Left colon (tissue), 2 donors: ENCODE data around the gene NDUFB10. TPM values are rescaled to one million over a fixed set of nuclear protein-coding genes. Genes with fewer than 3 reads are reported as not detected.
"Not testable (repeated sequence)": the region's sequence is repeated elsewhere in the genome, so short reads cannot be mapped to it uniquely, and the experiment has no call there.

Experiments
- ATAC-seq: fragments of 200-7000 bp; cut with Tn5 transposase; one replicate; pipeline ENCODE4 v1.9.1; 2020; ENCODE audit warnings: mild to moderate bottlenecking, moderate library complexity
- DNase-seq, 2 donors: peaks; one replicate each; pipeline ENCODE4 v3.0.0-alpha.2; 2020
- intact Hi-C, 2 donors: fragments of 100-400 bp; cut with DNase I in 1 of 2; cut with micrococcal nuclease in 1 of 2; formaldehyde crosslinking; loops; one replicate each; pipeline versions ENCODE4 v1.11.2 to v1.14.0; 2022; cut with DNase I, micrococcal nuclease
- total RNA-seq, 2 donors: library from RNA; stranded (reverse); fragmentation: NEBNext Ultra II Directional; extraction: Animal tissue kit (Norgen Biotek cat#: 25700); gene quantifications; one replicate each; pipeline ENCODE4 v1.2.1, GENCODE V29; 2021
- donor health status: DM: no; HTN: no; CAD: no.
- donor health status: DM: yes; HTN: yes; CAD: no.

NDUFB10 gene
- total RNA-seq, 2 donors from 2014 or later, result 224 to 273 TPM

GRCh38 chr16:1962161-1963153 lies 3.1 kb downstream of the NDUFB10 start:
- intact Hi-C loops, ATAC-seq: not testable (repeated sequence)
- peak in 1 of 2 donors; percentile 8 for DNase-seq

DNA sequence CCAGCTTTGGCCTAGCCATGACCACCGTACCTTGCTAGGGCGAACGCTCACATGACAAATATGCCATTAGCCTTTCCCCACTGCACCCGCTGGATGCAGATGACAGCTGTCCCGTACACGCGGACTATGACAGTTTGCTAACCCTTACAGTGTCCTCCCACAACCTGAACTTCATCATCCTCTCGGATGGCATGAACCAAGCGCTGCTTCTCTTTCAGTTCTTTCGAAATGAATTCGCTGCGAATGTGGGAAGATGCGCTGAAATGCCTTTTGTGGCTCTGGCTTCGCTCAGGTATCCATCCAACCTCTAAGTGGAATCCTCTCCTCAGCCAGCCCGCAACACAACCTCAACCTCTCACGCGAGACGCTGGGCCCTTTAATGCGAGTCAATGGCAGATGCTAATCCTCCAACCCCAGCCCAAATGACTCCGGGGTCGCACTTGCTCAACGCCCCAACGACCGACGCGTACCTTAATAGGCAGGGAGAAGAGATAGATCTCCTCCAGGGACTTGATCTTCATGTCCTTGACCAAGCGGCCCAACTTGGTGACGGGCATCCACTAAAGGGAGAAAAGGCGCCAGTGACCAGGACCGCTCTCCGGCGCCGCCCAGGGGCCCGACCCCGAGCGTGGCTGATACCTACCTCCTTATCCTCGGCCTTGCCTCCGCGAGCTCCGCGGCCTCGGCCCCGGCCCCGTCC lies 4.6 kb downstream of the NDUFB10 start:
- DNase-seq (peak in 1 of 2 donors; percentile 67), ATAC-seq (peak; percentile 29)

DNA sequence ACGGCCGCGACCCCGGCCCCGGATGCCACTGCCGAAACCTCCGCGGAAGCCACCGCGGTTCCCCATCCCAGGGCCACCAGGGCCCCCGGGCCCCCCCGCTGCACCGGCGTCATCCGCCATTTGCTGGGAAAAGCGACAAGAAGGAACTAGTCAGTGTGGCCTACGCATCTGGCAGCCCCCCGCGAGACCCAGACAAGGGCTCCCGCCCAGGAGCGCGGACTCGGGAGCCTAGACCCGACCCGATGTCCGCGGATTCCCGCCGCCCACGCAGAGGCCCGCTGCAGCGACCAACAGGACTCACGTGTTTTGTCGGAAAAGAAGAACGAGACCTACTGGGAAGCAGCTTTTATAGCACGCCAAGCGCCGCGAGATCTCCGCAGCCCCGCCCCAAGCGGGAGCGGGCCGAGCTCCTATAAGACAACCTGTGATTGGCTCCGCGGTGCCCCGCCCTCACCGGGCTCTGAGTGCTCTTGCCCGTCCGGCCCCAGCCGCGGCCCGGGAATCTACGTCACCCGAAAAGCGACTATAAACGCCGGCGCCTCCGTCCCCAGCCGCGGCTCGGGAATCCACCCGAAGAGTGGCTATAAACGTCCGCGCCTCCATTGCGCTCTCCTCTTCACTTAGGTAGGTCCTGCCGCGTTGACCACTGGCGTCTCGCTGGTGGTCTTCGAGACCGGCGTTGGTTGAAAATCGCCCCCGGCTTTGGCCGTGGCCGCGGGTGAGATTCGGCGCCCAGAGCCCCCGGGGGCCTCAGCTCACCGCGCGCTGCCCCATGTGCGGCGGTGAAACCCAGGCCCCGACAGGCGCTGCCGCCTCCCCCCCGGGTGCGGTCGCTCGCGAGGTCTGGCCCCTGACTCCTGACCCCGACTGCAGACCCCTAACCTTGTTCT lies 5.4 kb downstream of the NDUFB10 start, which contains the start of gene RPS2:
Gene RPS2, minus strand, starts transcription at position 321 of the 890 bp plus-strand sequence. Its CDS starts 201 bp downstream, at position 120.
- DNase-seq (peak; percentile 99), ATAC-seq (peak; percentile 92)
- intact Hi-C loops, result no loop called here

More for the DNA sequence above, 4.6 kb downstream of the NDUFB10 start:
- intact Hi-C loops, result no loop called here

DNA sequence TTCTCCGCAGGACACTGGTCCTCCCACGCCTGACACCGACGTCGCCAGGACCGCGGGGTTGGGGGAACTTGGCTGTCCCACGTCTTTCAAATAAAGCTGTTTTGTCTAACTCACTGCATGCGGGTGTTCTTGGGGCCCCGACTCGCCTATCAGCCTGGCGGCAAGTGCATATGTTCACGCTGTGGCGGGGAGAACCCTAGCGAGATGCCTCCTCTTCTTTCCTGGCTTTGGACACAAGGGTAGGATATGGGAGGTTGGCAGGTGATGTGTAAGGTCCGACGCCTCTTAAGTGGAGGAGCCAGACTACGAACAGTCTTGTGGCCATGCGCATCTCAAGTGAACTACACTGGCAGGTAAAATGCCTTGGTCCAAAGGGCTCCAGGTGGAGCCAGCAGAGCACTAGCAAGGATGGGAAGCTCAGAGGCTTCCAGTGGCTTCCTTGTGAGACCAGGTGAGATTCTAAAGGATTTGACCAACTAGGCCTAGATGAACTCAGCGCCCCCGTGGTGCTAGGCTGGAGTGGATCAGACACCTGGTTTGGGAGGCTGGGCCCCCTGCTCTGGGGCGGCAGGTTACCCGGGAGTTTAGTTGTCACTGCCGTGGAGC lies 6.2 kb downstream of the NDUFB10 start:
- ATAC-seq (peak; percentile 39), DNase-seq (peak in 1 of 2 donors; percentile 34)
- intact Hi-C loops, result no loop called here

- ATAC-seq, result no peak
- intact Hi-C loops, result no loop called here
- DNase-seq, result peak in 1 of 2 donors; percentile 6
Observed at GRCh38 chr16:1966460-1966859, 7.1 kb downstream of the NDUFB10 start, which contains the start of gene RNF151. Gene RNF151, plus strand, starts transcription at chr16:1966856. Its CDS starts 26 bp downstream, at chr16:1966882.

DNA sequence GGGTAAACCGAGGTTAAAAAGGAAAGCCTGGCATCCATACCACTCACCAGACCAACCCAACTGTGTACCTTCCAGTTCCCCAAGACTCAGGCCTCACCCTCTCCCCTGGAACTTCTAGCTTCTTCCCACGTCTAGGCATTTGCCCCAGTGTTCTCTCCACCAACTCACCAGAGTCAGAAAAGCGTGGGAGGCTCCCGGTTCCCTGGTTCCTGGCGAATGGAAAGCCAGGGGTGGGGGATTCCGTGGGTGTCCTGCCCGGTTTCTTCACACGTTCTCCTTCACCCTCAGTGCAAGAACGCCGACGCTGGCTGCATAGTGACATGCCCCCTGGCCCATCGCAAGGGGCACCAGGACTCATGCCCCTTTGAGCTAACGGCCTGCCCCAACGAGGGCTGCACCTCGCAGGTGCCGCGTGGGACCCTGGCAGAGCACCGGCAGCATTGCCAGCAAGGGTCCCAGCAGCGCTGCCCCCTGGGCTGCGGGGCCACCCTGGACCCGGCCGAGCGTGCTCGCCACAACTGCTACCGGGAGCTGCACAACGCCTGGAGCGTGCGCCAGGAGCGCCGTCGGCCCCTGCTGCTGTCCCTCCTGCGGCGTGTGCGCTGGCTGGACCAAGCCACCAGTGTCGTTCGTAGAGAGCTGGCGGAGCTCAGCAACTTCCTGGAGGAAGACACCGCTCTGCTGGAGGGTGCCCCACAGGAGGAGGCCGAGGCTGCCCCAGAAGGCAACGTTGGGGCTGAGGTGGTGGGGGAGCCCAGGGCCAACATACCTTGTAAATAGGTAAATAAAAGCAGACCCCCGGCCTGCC lies 9.0 kb downstream of the NDUFB10 start:
- DNase-seq, result peak in 1 of 2 donors; percentile 10
- intact Hi-C loops, result no loop called here
- no peak for ATAC-seq

DNA sequence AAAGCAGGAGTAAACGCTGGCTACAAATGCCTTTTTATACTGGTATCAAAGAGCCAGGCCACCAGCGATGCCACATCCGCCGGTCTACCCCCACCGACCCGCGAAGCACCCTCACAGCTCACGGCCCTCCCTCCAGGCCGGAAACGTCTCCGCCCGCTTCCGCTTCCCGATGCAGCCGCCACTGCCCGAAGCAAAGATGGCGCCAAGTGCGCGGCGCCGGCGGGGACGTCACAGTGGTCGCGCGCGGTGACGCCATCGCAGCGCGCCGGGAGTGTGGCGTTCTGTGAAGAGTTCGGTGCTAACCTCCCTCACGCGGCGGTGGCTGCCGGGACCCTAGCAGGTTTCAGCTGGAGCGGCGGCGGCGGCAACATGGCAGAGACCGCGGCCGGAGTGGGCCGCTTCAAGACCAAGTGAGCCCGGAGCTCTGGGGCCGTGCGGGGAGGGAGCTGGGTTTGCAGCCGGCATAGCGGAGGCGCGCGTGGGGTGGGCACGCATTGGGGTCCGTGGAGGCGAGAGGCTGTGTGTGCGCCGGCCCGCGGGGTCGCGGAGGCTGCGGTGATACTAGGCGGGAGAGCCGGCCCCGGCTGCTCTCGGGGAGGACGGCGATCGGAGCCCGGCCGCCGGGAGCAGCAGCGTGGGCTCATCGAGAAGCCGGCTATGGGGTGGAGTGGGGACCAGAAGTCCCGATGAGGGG lies 12.6 kb downstream of the NDUFB10 start, which contains the start of gene TBL3:
Gene TBL3, plus strand, starts transcription at position 258 of the 694 bp plus-strand sequence. Its CDS starts 112 bp downstream, at position 370.
- ATAC-seq (peak; percentile 91), DNase-seq (peak; percentile 92 to 93)
- intact Hi-C loops, result no loop called here

GRCh38 chr16:1972490-1972877 lies 13.1 kb downstream of the NDUFB10 start:
- ATAC-seq (peak; percentile 39), DNase-seq (peak in 1 of 2 donors; percentile 43)
- intact Hi-C loops, result no loop called here

GRCh38 chr16:1973461-1974156 lies 14.3 kb downstream of the NDUFB10 start:
- DNase-seq (no peak), ATAC-seq (no peak)
- intact Hi-C loops, result no loop called here

GRCh38 chr16:1974157-1975070 lies 15.1 kb downstream of the NDUFB10 start:
- ATAC-seq, result no peak
- no peak for DNase-seq
- intact Hi-C loops, result no loop called here

- ATAC-seq (no peak), DNase-seq (peak in 1 of 2 donors; percentile 5)
- intact Hi-C loops, result no loop called here
Observed at GRCh38 chr16:1975432-1976215, 16.3 kb downstream of the NDUFB10 start.

GRCh38 chr16:1976216-1976520 lies 16.8 kb downstream of the NDUFB10 start:
- ATAC-seq (no peak), DNase-seq (no peak)

DNA sequence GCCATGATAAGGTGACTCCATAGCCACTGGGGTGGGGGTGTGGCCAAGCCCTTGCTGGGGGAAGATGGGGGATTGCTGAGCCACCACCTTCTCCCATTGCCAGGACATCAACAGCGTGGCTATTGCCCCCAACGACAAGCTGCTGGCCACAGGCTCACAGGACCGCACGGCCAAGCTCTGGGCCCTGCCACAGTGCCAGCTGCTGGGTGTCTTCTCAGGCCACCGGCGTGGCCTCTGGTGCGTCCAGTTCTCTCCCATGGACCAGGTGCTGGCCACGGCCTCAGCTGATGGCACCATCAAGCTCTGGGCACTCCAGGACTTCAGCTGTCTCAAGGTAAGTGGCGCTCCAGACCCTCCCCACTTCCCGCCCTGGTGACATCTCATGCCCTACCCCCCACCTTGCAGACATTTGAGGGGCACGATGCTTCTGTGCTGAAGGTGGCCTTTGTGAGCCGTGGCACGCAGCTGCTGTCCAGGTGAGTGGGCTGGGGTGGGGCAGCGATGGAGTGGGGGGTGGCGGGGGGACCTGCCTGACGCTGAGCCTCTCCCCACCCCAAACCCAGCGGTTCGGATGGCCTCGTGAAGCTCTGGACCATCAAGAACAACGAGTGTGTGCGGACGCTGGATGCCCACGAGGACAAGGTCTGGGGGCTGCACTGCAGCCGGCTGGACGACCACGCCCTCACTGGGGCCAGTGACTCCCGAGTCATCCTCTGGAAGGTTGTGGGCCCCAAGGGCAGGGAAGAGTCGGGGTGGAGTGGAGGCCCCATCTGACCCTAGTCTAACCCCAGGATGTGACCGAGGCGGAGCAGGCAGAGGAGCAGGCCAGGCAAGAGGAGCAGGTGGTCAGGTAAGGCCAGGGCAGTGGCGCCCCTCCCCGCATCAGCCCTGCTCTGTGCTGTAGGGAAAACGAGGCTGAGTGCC lies 17.9 kb downstream of the NDUFB10 start:
- ATAC-seq, result no peak
- intact Hi-C loops, result no loop called here

More at GRCh38 chr16:1976216-1976520, 16.8 kb downstream of the NDUFB10 start:
- intact Hi-C loops, result no loop called here

More for the DNA sequence above, 17.9 kb downstream of the NDUFB10 start:
- DNase-seq, result peak in 1 of 2 donors; percentile 9
